GM18867 (cell line): Measurements from ENCODE around the gene CDH1.
A peak's percentile ranks its signal among the peaks of the same experiment; 100 is the strongest.

Experiments
- ATAC-seq: cut with Tn5 transposase; IDR thresholded peaks from one replicate; pipeline ENCODE4 v1.9.1; 2021; ENCODE audit warnings: mild to moderate bottlenecking, moderate library complexity; ENCODE audit not compliant: unreplicated experiment

CDH1 gene

GRCh38 chr16:68843482-68844210 lies 106.6 kb downstream of the CDH1 start, which contains the start of gene TANGO6:
TANGO6 (plus strand) TSS chr16:68843531; CDS start chr16:68843618, 87 bp downstream.
- peak; percentile 90 for ATAC-seq

DNA sequence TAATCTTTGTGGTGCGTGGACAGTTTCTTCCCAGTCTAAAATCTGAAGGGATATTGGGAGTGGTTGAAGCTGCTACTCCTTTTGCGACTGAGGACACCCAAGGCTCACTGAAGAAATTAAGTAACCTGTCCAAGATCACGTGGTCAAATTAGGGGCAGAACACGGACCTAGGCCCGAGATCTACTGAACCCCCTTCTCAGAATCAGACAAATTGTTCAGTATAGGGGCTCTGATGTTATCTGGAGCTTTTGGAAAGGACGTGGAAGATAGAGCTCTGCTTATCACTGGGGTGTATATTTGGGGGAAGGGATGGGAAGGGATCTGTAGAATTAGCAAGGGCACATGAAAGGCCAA lies 107.1 kb downstream of the CDH1 start:
- ATAC-seq, result no peak

DNA sequence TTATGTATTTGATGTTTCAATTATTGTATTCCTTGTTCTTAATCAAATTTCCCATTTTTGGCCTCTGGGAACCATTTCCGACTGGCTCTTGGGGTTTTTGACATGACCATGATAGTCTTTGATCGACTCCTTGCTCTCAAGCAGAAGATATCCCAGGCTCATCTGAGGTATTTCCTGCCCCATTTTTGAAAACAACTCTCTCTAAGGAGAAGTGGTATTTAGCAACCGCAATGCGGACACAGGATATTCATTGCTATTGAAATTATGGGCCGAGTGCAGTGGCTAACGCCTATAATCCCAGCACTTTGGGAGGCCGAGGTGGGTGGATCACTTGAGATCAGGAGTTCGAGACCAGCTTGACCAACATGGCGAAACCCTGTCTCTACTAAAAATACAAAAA lies 111.7 kb downstream of the CDH1 start:
- ATAC-seq, result no peak

GRCh38 chr16:68850481-68850880 lies 113.4 kb downstream of the CDH1 start:
- no peak for ATAC-seq

DNA sequence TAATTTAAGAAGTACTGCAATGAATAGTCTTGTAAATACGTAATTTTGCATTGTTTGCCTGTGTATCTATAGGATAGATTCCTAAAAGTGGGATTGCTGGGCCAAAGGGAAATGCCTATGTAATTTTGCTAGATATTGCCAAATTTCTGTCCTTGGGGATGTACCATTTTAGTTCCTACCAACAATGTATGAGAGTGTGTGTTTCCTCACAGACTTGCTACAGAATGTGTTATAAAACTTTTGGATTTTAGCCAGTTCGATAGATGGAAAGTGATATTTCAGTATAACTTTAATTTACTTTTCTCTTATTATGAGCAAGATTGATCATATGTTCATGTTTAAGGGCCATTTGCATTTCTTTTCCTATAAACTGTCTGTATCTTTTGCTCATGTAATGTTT lies 114.5 kb downstream of the CDH1 start:
- ATAC-seq, result no peak

DNA sequence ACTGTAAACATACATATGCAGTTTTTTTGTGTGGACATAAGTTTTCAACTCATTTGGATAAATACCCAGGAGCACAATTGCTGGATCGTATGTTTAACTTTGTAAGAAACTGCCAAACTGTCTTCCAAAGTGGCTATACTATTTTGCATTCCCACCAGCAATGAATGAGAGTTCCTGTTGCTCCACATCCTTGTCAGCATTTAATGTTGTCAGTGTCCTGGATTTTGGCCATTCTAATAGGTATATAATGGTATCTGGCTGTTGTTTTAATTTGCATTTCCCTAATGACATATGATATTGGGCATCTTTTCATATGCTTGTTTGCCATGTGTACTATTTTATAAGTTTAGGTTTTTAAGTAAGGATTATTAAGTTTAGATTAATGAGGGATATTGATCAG lies 120.4 kb downstream of the CDH1 start:
- no peak for ATAC-seq

GRCh38 chr16:68859828-68860227 lies 122.7 kb downstream of the CDH1 start:
- no peak for ATAC-seq

DNA sequence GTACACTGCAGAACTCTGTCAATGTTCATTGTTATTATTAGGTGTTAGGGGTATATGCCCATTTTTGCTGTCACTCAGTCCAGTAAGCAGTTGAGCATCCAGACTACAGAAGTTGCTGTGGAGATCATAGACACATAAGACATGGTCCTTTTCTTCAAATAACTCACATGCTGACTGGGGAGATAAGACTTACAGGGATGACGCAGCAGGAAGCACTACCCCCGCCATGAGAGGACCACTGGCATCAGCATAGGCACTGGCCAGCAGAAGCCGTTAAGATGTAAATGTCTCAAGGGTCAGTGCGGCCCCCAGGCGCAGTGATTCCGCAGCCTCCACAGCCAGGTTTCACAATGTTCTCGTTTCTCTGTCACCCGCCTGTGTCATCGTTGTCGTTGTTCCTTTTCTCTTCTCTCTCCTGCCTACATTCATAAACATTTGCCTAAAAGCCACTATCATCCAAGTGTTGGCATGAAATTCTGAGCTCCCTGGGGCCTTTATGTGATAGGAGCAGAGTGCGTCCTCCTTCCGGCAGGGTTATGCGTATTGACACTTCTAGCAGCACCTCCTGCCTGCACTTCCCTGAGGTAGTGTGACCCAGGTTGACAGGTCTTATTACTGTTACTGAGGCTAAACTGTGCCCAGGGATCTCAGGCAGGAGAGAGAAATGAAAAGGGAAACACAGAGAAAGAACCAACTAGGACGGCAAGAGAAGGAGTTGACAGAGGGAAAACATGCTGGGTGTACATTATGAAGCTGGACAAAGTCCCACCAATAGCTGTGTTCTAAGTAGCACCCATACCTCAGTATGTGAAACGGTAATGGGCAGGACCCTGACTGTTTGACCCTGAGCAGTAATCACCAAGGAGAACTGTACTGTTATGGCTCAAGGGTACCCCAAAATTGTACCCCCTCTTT lies 124.1 kb downstream of the CDH1 start:
- ATAC-seq, result no peak

DNA sequence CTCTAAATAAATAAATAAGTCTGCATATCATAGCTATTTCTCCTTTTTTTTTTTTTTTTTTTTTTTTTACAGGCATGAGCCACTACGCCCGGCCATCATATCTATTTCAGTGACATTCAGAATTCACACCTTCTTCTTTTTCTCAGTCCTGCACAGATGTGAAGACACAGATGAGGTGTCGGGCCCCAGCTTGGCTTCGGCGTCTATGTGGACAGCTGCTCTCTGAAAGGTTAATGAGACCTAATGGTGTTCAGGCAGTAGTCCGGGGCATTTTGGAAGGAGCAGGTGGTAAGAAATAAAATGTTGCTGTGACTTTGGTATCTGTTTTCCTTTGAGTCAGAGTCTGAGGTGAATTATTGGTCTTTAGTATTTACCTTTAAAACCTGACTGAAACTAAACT lies 129.8 kb downstream of the CDH1 start:
- peak; percentile 84 for ATAC-seq

DNA sequence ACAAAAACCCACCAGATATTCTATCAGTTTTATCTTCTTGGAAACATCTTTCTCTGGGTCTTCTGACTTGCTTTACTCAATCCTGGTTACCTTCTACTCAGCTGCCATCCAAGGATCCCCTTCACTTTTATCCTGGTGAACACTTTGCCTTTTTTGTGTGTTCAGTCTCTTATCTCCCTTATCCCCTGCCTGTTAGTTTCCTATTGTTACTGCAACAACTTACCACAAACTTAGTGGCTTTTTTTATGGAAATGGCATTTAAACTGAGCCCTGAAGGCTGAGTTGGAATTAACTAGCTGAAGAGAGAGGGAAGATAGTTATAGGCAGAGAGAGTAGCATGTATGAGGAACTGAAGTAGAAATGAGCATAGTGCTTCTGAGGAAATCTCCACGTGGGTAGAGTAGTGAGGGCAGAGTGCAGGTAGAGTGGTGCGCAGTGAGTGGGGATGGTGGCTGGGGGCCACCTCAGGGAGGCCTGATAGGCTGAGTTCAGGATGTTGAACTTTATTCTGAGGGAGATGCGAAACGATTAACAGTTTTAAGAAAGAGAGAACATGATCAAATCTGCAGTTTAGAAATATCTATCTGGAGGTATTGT lies 132.5 kb downstream of the CDH1 start:
- ATAC-seq, result no peak

DNA sequence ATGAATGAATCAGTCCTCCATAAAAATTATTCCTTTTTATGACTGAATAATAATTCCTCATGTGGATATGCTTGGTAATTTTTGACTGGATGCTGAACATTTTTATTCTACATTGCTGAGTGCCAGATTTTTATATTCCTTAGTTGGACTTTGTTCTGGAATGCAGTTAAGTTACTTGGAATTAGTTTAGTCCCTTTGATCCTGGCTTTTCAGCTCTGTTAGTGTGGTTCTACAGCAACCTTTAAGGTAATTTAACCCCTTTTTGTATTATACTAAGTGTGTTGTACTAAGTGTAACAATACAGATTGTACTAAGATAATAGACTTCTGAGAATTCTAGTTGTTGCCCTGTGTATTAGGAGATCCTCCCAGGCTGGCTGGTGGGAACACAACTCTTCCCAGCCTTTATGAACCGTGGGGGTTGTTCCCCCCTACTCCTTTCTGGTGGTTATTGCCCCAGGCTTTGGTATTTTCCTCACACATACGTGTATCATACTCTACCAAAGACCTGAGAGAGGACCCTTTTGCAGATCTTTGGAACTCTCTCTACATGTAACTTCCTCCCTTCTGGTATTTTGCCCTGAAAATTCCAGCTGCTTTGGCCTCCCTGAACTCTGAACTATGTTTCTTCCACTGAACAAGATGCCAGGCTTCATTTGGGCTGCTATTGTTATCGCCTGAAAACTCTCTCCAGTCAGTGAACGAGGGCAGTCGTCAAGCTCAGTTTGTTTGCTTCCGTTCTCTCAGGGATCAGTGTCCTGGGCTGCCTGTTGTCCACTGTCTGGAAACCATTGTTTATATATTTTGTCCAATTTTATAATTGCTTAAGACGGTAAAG lies 136.8 kb downstream of the CDH1 start:
- ATAC-seq, result no peak

DNA sequence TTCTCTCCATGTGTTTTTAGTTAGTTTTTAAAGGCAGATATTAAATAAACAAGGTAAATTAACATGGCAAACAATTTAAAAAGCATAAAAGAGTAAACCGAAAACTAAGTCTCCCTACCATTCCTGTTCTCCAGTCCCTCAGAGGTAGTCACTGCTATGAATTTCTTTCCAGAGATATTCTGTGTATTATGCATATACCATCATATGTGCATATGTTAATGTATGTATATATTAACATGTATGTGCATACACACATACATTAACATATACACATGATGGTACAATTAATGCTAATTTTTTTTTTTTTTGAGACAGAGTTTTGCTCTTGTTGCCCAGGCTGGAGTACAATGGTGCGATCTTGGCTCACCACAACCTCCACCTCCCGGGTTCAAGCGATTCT lies 138.8 kb downstream of the CDH1 start:
- no peak for ATAC-seq

GRCh38 chr16:68883685-68884084 lies 146.6 kb downstream of the CDH1 start:
- no peak for ATAC-seq

DNA sequence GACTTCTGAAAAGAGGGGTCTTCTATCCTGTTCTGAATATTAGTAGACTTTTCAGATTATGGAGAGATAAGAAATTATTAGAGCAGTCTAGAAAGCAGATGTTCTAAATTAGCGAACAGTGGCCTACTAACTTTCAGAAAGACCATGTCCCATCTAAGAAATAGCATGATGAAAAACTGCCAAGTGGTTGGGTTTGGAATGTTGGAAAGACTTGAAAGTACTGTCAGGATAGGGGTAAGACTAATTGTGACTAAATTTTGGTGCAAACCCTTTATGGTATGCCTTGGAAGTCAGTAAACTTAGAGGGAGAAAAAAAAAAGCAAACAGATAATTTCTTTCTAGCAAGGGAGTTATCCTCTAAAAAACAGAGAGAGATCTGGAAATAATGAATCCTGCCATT lies 147.3 kb downstream of the CDH1 start:
- ATAC-seq, result no peak
